Common myeloid progenitor, CD34-positive (primary cell): ENCODE measurements around the gene ZFP64.

Experiments
- CTCF ChIA-PET: fragments of 350-600 bp; sonication (Branson Sonifier 250); formaldehyde crosslinking; loops from one replicate; lab custom pipeline; 2021; ENCODE audit warnings: antibody characterized with exemption; lab: Charles Lee
- POLR2A ChIA-PET: fragments of 350-600 bp; sonication (Branson Sonifier 250); formaldehyde crosslinking; loops from one replicate; lab custom pipeline; 2021; ENCODE audit warnings: antibody characterized with exemption; lab: Charles Lee
- DNase-seq, 3 donors: peaks; one replicate each; pipeline versions ENCODE4 v3.0.0 to v3.0.0-alpha.2; 2013
- H3K27ac ChIP-seq, 2 experiments: 1 replicate in 1 of 2; 2 replicates in 1 of 2; pipeline ENCODE4 v1.7.0; 2013; ENCODE audit warnings: inconsistent platforms in 2 of 2, low read length in 2 of 2, mild to moderate bottlenecking in 2 of 2, low read depth in 1 of 2, moderate library complexity in 1 of 2; ENCODE audit not compliant: severe bottlenecking in 2 of 2, insufficient read depth in 1 of 2, poor library complexity in 1 of 2
- H3K27me3 ChIP-seq, 5 experiments: replicated peaks in 2 of 5; 1 replicate in 3 of 5; 2 replicates in 2 of 5; pipeline versions ENCODE4 v1.6.1 to v1.7.0; 2013; ENCODE audit warnings: low read length in 4 of 5, mild to moderate bottlenecking in 2 of 5, moderate library complexity in 2 of 5, inconsistent platforms in 1 of 5; ENCODE audit not compliant: insufficient read depth in 5 of 5, control insufficient read depth in 4 of 5
- H3K36me3 ChIP-seq, 4 experiments: 1 replicate in 2 of 4; 2 replicates in 2 of 4; pipeline versions ENCODE4 v1.6.1 to v1.7.0; 2013; ENCODE audit warnings: low read length in 3 of 4, control low read depth in 1 of 4, mild to moderate bottlenecking in 1 of 4; ENCODE audit not compliant: control insufficient read depth in 4 of 4, insufficient read depth in 4 of 4
- H3K4me1 ChIP-seq, 4 experiments: 1 replicate in 3 of 4; 2 replicates in 1 of 4; pipeline versions ENCODE4 v1.6.1 to v1.7.1; 2013; ENCODE audit warnings: low read length in 3 of 4, mild to moderate bottlenecking in 3 of 4, control low read depth in 1 of 4, inconsistent platforms in 1 of 4, moderate library complexity in 1 of 4; ENCODE audit not compliant: control insufficient read depth in 4 of 4, insufficient read depth in 4 of 4; ENCODE audit errors: control extremely low read depth in 1 of 4
- H3K4me3 ChIP-seq, 7 experiments: 1 replicate in 4 of 7; 2 replicates in 3 of 7; pipeline versions ENCODE4 v1.5.1 to v1.7.0; 2013; ENCODE audit warnings: mild to moderate bottlenecking in 7 of 7, low read length in 6 of 7, moderate library complexity in 6 of 7, inconsistent platforms in 2 of 7, low read depth in 2 of 7, control low read depth in 1 of 7; ENCODE audit not compliant: insufficient read depth in 4 of 7, control insufficient read depth in 1 of 7; ENCODE audit errors: extremely low read depth in 1 of 7
- H3K9me3 ChIP-seq, 5 experiments: 1 replicate in 4 of 5; 2 replicates in 1 of 5; pipeline versions ENCODE4 v1.6.1 to v1.7.1; 2013; ENCODE audit warnings: low read length in 4 of 5, mild to moderate bottlenecking in 2 of 5, inconsistent platforms in 1 of 5, low read depth in 1 of 5, moderate library complexity in 1 of 5; ENCODE audit not compliant: control insufficient read depth in 4 of 5, insufficient read depth in 2 of 5; ENCODE audit errors: control extremely low read depth in 1 of 5
- WGBS: methylation state at CpG from one replicate; pipeline ENCODE4 v1.1.5; 2013; ENCODE audit not compliant: insufficient coverage; 5-methylcytosine and 5-hydroxymethylcytosine counted together

Gene ZFP64

DNA sequence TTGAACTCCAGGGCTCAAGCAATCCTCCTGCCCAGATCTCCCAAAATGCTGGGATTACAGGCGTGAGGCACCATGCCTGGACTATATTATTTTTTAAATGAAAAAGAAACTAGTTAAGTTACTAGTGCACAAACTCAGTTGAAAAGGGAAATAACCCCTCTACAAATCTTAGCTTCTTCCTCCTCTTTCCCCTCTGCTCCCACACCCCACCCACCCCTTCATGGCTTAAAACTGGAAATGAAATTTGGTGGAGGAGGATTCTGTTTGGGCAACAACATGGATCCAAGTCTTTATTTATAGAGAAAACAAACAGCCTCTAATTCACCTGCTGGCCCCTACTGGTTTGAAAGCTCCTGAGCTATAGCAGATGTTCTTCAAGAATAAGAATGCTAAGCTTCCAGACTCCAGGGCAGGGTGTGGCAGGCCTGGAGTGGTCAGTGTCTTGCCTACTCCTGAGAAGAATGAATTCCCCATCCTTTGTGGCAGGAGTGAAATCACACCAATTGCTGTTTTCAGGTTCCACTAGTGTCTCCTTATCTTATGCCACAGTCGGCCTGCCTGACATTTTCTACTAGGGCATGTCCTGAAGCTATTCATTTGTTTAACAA, 73.5 kb downstream of the ZFP64 start:
- Histone ChIP-seq H3K4me3 (no peak overlapping the region), H3K4me1 (no peaks in the 10 kb centered on the region), H3K27me3 (no peaks in the 10 kb centered on the region), H3K36me3 (no peaks in the 10 kb centered on the region), H3K27ac (no peak overlapping the region), H3K9me3 (peaks cover 0 to 6% (median 0%) of the 10 kb centered on the region in 5 experiments)
- no peak for DNase-seq
- ChIA-PET CTCF (interaction anchor here (1.5 to 1.7 kb wide), 2 partner anchors 10 to 11 kb away, joined by 4 read pairs; no protein-coding TSS in a partner anchor), POLR2A (interaction anchor here (0.5 kb wide), 1 partner anchor 842 kb away, joined by 3 read pairs; no protein-coding TSS in a partner anchor)
- WGBS: no CpG with 5 or more reads among the region's 2 CpGs

DNA sequence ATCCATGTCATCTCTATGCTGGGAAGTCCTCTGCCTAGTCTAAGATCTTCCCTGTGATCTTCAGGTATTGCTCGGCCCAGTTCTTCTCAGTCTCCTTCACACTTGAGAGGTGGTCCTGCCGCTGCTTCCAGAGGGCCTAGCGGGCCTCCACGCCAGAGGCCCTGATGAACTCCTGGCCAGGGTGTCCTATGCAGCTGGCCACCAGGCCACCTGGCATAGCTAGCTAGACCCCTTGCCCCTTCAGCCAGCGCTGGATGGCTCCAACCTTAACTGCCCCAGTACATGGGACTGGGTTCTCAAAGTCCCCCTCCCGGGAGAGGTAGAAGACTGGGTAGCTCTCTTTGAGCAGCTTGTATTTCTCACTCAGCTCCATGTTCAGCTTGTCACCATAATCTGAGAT, 81.1 kb downstream of the ZFP64 start:
- Histone ChIP-seq H3K4me1 (peaks cover 0 to 6% (median 4%) of the 10 kb centered on the region in 4 experiments), H3K9me3 (no peaks in the 10 kb centered on the region), H3K27ac (no peak overlapping the region), H3K36me3 (no peaks in the 10 kb centered on the region), H3K27me3 (peaks cover 0 to 13% (median 6%) of the 10 kb centered on the region in 5 experiments), H3K4me3 (no peak overlapping the region)
- ChIA-PET CTCF (interaction anchor here (1.1 to 1.3 kb wide), 2 partner anchors 12 to 16 kb away, joined by 3 to 5 read pairs; no protein-coding TSS in a partner anchor), POLR2A (no interaction called here)
- no peak for DNase-seq
- 100% methylated on average over 6 of the region's 6 CpGs for WGBS

DNA sequence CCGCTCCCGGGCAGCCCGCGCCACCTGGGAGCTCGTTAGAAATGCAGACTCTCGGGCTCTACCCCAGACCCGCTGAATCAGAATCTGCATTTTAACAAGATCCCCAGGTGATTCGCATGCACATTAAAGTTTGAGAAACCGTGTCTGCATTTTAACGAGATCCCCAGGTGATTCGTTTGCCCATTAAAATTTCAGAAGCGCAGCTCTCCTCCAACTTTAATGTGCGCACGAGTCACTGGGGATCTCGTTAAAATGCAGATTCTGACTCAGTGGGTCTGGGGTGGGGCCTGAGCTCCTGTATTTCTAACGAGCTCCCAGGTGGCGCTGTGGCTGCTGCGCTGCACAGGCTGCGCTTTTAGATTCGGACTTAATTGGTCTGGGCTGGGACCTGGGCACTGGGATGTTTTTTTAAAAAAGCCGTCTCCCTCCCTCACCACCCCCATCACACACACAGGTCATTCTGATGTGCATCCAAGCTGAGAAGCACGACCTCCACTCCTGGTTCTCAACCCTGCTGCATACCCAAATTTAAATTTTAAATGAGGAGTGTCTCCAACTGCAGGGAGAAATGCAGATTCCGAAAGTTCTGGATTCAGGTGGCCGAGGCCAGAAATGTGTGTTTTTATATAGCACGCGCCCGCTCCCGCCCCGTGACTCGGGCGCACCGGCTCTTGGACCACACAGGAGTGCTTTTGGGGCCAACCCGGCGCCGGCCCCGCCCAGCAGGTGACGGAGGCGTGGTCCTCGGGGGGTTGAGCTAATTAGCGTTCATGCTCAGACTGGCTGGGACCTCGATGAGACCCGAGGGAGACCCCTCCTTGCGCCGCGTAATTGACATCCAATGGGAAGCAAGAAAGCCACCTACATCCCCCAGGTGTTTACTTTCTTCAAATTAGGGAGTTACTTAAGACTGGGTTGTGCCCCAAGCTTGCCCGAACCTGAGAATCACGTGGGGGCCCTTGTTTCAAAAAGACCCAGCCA, 85.8 kb downstream of the ZFP64 start:
- ChIA-PET CTCF (no interaction called here), POLR2A (interaction anchor here (0.6 kb wide), 2 partner anchors 18 to 44 kb away, joined by 4 to 5 read pairs; no protein-coding TSS in a partner anchor)
- WGBS: 12% methylated on average over 23 of the region's 47 CpGs
- peaks cover 0 to 31% (median 13%) of the 10 kb centered on the region in 5 experiments for H3K27me3 ChIP-seq
- H3K4me1 ChIP-seq: peaks cover 5 to 37% (median 32%) of the 10 kb centered on the region in 4 experiments
- DNase-seq: peak in 1 of 3 donors; percentile 23
- H3K27ac ChIP-seq: no peak overlapping the region
- H3K4me3 ChIP-seq: peak overlapping the region in 5 of 7 experiments; percentile 10 to 66 (median 53)
- H3K36me3 ChIP-seq: no peaks in the 10 kb centered on the region
- peaks cover 0 to 2% (median 0%) of the 10 kb centered on the region in 5 experiments for H3K9me3 ChIP-seq

DNA sequence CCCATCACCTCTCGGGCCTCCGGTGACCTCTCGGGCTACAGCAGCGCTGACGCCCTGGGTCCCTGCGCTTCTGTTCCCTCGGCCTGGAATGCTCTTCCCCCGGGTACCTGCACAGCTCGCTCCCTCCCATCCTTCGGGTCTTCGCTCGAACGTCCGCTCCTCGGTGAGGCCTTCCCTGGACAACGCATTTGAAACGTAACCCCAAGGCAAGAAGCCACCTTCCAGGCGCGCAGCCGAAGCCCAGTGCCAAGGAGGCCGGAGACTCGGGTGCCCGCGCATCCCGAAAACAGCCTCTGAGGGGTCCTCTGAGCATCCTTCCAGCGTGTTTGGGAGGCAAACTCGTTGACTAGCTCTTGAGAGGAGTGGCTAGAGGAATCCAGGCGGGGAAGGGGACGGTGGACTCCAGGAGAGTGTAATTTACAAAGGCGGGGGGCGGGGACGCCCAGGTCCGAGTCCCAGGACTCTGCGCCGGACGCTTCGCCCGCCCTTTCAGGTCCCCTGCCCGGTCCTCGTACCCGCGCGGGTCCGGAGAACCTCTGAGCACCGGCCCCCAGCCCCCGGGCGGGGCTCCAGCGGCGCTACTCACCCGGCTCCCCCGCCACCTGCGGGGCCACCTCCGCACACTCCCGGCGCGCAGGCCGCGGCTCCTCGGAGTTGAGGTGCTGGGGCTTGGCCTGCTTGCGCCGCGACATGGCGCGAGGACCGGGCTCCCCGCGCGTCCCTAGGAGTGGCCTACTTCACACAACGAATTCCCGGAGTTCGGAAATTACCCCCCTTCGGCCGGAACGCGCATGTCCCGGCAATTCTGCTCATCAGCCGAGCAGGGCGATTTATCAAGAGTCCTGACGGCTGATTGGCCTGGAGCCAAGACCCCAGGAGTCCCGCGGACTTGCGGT, 86.8 kb downstream of the ZFP64 start:
- CTCF ChIA-PET: interaction anchor here (0.7 to 1.6 kb wide), 4 partner anchors 12 to 24 kb away, joined by 3 to 5 read pairs (median 3); no protein-coding TSS in a partner anchor
- H3K27ac ChIP-seq: no peak overlapping the region
- H3K36me3 ChIP-seq: no peaks in the 10 kb centered on the region
- H3K4me3 ChIP-seq: peak overlapping the region in 6 of 7 experiments; percentile 10 to 66 (median 54)
- under 1% methylated on average over 74 of the region's 82 CpGs for WGBS
- peaks cover 0 to 31% (median 13%) of the 10 kb centered on the region in 5 experiments for H3K27me3 ChIP-seq
- peak in 1 of 3 donors; percentile 39 for DNase-seq
- peaks cover 0 to 2% (median 0%) of the 10 kb centered on the region in 5 experiments for H3K9me3 ChIP-seq
- H3K4me1 ChIP-seq: peaks cover 5 to 37% (median 32%) of the 10 kb centered on the region in 4 experiments
- POLR2A ChIA-PET: interaction anchor here (0.6 kb wide), 1 partner anchor 19 kb away, joined by 4 read pairs; no protein-coding TSS in a partner anchor

DNA sequence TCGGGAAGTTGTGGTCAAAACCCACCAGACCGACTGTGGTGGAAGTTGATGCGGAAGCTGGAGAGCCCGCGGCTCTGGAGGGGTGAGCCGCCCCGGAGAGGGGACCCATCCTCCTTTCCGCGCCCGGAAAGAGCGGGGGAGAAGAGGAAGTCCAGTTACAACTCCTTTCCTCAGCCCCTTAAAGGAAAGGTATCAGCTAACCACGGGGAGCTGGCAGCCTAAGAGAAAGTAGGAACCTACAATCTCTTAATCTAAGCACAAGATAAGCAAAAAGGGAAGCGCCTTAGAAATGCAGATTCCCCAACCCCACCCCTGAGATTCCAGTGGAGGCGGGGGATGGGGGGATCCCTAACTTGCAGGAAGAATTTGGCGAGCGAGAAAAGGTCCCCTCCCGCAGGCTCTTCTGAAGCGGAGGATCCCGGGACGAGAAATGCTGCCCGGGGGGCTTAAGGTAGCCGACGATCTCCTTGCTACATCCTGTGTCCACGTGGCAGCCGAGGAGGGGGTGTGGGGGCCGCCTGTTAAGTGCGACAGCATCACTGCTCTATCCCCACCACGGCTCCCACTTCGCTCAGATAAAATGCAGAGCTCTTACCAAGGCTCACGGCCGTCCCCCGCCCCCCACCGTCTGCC, 87.5 kb downstream of the ZFP64 start:
- Histone ChIP-seq H3K9me3 (peaks cover 0 to 2% (median 0%) of the 10 kb centered on the region in 5 experiments), H3K27me3 (peaks cover 0 to 31% (median 13%) of the 10 kb centered on the region in 5 experiments), H3K4me1 (peaks cover 5 to 37% (median 32%) of the 10 kb centered on the region in 4 experiments), H3K4me3 (peak overlapping the region in 5 of 7 experiments; percentile 25 to 66 (median 55)), H3K36me3 (no peaks in the 10 kb centered on the region), H3K27ac (no peak overlapping the region)
- POLR2A ChIA-PET: no interaction called here
- CTCF ChIA-PET: interaction anchor here (0.7 to 1.6 kb wide), 8 partner anchors 13 to 475 kb away, joined by 3 to 5 read pairs (median 3); no protein-coding TSS in a partner anchor
- 0% methylated on average over 23 of the region's 33 CpGs for WGBS
- peak; percentile 85 to 95 (median 94) for DNase-seq
